GM19351 (cell line): Measurements from ENCODE around the gene IL3.

Experiments used
- ATAC-seq: cut with Tn5 transposase; IDR thresholded peaks from one replicate; pipeline ENCODE4 v1.9.1; 2021; ENCODE audit warnings: mild to moderate bottlenecking, moderate library complexity; ENCODE audit not compliant: unreplicated experiment

The IL3 gene

GRCh38 chr5:132110930-132111329 lies 50.5 kb downstream of the IL3 start:
- ATAC-seq = no peak

GRCh38 chr5:132112111-132112510 lies 51.7 kb downstream of the IL3 start:
- no peak for ATAC-seq
